Amniotic epithelial cell (primary cell): ENCODE data around the gene ALG9.
"Not testable (repeated sequence)": the region's sequence is repeated elsewhere in the genome, so short reads cannot be mapped to it uniquely, and the experiment has no call there.

Source experiments
- DNase-seq: peaks from one replicate; pipeline ENCODE4 v3.0.0-alpha.2; 2010; ENCODE audit warnings: low read depth

ALG9 gene

GRCh38 chr11:111870886-111871692 is at the start of gene ALG9:
ALG9 (minus strand) TSS chr11:111871581; CDS start chr11:111871482, 99 bp downstream.
- peak; percentile 81 for DNase-seq

- DNase-seq = no peak
These were observed 49.5 kb upstream of the ALG9 start for GRCh38 chr11:111920908-111921307.

DNA sequence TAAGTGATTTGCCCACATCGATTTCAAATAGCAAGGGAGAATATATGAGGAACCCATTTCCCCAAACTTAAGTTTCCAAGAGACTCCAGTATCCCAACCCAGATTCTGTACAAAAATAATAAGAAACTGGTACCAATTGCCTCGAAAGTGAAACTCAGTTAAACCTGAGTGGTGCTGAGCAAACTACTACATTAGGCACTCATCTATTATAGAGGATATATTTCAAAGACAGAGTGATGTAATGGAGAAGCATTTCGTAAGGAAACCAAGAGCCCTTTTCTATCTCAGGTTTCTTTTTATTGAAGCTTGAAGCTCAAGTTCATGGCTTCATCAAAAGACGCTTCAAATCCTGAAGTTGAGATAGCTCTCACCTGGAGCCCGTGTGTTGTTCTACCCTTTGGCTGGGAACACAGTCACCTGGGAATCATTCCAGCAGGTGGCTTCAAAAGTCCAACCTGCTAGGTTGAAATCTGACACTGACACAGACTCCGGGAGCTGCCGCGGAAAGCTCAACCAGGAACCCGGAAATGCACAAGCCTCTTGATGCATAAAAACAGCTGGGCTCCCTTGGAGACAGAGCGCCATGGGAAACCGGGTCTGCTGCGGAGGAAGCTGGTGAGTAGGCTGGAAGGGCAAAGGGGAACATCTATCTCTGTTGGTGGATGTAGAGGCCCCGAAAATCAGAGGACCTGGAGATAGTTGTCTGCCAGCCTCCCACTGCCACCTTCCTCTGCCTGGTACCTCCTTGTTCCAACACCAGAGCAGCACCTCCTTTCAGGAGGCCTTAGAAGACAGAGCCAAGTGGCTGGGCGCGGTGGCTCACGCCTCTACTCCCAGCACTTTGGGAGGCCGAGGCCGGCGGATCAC is 47.2 kb upstream of the ALG9 start, which contains the start of gene C11orf52:
TSS of gene C11orf52 (plus strand) at position 524 of the 867 bp plus-strand sequence. CDS start at position 584, 60 bp downstream.
- DNase-seq = peak; percentile 62

GRCh38 chr11:111917788-111918187 is 46.4 kb upstream of the ALG9 start:
- DNase-seq = no peak

GRCh38 chr11:111917312-111917711 is 45.9 kb upstream of the ALG9 start:
- no peak for DNase-seq

DNA sequence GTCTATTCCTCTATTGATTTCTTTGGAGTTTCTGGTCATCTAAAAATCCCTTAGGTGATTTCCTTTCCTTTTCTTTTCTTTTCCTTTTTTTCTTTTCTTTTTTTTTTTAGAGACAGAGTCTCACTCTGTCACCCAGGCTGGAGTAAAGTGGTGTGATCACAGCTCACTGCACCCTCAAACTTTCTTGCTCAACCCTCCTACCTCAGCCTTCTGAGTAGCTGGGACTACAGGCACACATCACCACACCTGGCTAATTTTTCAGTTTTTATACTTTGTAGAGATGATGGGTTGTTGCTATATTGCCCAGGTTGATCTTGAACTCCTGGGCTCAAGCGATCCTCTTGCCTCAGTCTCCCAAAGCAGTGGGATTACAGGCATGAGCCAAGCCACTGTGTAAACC is 45.4 kb upstream of the ALG9 start:
- DNase-seq = no peak

- DNase-seq = no peak
These were observed 42.6 kb upstream of the ALG9 start for GRCh38 chr11:111913997-111914396.

DNA sequence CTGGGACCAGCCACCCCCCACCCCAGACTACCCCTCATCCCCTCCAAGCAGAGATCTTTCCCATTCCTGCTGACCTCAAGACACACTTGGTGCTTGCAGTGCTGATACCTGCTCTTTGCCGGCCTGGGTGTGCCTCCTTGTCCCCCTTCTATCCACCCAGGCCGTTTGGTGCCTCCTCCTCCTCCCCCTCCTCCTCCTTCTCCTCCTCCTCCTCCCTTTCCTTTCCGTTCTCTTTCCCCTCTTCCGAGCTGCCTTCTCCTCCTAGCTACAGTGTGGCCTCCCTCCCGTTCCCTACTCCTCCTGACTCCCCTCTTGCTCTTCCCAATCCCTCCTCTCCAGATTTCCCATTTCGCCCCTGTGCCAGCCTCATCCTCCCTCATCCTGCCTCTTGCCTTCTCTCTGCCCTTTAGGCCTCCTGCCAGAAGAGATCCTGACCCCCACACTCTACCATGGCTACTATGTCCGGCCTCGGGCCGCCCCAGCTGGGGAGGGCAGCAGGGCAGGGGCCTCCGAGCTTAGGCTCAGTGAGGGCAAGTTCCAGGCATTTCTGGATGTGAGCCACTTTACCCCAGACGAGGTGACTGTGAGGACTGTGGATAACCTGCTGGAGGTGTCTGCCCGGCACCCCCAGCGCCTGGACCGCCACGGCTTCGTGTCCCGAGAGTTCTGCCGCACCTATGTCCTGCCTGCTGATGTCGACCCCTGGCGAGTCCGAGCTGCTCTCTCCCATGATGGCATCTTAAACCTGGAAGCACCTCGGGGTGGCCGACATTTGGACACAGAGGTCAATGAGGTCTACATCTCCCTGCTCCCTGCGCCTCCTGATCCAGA is 41.9 kb upstream of the ALG9 start:
- no peak for DNase-seq

DNA sequence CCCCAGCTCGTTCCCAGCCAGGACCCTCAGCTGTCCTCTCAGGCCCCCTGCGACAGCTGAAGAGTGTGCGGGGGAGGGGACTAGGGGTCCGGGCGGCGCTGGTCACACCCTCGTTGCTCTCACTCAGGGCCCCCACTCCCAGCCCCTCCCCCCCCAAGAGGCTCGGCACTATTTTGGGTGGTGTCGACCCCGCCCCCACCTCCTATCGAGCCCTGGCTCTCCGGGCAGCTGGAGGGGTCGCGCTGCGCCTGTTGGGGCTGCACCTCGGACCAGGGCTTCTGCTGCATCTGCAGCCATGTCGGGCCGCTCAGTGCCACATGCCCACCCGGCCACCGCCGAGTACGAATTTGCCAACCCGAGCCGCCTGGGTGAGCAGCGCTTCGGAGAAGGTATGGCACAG is 41.2 kb upstream of the ALG9 start, which contains the start of gene HSPB2:
TSS of gene HSPB2 (plus strand) at position 200 of the 400 bp plus-strand sequence. CDS start at position 296, 96 bp downstream.
- DNase-seq = no peak

DNA sequence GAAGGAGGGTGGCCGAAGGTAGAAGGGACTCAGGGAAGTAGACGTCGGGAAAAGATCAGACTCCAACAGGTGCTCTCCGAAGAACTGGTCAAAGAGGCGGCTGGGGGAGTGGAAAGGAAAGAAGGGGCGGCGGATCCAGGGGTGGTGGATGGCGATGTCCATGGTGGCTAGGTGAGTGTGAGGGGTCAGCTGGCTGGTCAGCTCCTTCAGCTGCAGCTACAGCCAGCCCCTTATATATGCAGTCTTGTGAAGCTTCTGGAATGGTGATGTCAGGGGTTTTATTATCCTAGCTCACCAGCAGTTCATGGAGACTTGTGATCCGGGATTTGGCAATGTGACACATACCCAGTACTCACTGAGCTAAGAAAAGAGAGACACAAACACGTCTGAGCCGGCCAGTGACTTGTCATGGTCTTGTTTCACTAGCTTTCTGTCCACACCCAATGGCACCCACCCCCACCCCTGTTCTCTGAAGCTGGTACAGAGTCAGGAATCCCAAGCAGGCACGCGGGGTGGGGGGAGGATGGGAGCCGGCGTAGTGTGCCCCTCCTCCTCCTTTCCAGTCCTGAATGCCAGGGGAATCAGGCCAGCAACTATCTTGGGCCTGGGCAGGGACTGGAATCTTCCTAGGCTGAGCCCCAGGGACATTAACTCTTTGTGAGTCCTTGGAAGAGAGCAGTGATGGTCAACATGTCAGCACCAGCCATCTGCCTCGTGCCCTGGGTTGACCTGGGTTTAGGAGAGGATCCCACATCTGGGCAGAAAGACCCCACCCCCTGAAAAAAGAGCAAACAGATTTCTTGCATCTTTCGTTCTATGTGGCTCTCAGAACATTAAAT is 40.4 kb upstream of the ALG9 start, which contains the start of gene CRYAB:
TSS of gene CRYAB (minus strand) at position 208 of the 839 bp plus-strand sequence. CDS start at position 162, 46 bp downstream.
- DNase-seq = peak; percentile 70

DNA sequence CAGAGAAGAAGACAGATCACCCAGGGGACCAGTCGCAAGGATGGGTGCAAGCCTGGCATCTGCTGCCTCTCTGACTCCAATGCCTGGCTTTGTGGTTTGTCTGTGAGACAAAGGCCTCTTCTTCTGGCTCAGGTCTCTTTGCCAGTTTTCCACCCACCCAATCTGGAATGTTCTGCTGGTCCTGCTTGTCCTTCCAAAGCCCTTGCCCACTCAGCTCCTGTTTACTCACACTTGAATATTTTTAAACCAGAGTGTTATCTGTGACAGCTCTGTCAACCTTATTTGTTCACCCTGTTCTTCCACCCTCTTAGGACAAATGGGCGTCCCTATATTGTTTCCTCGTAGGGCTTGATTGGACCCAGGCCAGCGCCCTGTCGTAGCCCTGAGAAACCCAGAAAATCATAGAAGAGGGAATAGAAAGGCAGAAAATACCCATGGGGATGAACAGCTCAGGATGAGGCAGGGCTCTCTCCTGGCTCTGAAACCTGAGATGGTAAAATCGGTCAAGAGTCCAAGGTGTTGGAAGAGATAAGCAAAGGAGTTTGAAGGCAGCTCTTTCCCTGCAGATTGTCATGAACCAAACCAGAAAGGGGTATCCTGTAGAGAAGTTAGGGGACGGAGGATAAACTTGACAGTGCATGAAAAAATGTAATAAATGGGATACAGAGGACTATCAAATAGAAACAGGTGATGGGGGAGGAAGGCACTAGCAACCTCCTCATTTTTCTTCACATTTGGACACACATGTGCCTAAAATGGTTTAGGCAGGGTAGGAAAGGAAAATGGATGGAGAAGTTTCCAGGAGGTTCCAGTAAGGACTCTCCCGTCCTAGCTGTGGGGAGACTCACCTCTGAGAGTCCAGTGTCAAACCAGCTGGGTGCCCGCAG is 39.5 kb upstream of the ALG9 start:
- no peak for DNase-seq

DNA sequence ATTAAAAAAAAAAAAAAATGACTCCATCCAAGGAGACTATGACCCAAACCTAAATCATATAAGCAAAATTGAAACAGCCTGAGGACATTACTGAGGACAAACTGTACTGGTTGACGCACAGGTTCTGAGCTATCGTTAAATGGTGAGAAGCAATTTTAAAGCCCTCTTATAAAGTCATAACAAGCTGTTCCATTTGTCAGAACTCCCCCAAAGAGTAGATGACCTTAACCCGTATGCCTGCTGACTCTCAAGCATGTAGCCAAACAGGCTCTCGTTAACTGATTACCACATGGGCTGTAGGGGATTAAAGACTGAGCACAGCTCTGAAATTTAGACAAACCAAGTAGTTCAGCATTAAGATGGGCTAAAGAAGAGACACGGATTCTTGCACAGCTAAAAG is 38.0 kb upstream of the ALG9 start:
- DNase-seq = no peak

- DNase-seq = no peak
These were observed 37.4 kb upstream of the ALG9 start for GRCh38 chr11:111908639-111909305.

DNA sequence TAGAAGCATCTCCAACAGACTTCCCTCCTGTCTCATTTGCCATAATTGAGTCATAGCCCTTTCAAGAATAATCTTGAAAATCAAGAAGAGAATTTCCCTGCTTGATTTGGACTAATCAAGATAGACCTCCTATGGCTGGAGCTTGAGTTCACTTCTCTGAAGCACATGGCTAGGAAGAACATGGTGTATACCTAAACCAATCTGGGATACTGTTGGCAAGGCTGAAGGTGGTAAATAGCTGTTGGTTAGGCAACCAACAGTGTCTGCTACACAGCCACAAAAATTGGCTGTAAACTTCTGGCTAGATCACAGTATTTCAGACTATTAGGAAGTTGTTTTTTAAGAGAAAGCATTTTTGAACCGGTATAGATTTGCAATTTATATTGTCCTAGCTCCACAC is 35.3 kb upstream of the ALG9 start:
- no peak for DNase-seq

- no peak for DNase-seq
These were observed 34.0 kb upstream of the ALG9 start for GRCh38 chr11:111905411-111905810.

DNA sequence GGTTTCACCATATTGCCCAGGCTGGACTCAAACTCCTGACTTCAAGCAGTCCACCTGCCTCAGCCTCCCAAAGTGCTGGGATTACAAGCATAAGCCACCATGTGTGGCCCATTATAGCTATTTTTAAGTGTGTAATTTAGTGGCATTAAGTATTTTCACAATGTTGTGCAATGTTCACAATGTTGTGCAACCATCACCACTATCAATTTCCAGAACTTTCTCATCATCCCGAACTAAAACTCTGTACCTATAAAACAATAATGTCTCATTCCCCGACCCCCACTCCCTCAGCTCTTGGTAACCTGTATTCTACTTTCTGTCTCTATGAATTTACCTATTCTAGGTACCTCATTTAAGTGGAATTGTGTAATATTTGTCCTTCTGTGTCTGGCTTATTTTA is 15.5 kb upstream of the ALG9 start:
- DNase-seq = no peak

DNA sequence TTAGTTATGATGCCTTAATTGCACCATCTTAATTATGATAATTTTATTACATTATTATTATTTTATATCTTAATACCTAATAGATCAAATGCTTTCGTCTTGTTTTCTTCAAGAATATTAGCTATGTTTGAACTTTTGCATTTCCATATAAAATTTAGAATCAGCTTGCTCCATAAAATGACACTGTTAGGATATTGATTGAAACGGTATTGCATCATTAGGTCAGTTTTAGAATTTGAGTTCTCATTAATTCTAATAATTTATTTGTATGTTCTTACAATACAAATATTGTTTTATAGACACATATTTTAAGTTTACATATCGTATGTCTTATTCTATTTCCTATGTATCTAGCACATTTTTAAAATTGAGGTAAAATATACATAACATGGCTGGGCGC is 14.7 kb upstream of the ALG9 start:
- DNase-seq = no peak

- not testable (repeated sequence) for DNase-seq
These were observed 13.7 kb upstream of the ALG9 start for GRCh38 chr11:111885053-111885452.

GRCh38 chr11:111882202-111882601 is 10.8 kb upstream of the ALG9 start:
- no peak for DNase-seq
